ENCODE measurements around the gene GRIN3B.

The GRIN3B gene

DNA sequence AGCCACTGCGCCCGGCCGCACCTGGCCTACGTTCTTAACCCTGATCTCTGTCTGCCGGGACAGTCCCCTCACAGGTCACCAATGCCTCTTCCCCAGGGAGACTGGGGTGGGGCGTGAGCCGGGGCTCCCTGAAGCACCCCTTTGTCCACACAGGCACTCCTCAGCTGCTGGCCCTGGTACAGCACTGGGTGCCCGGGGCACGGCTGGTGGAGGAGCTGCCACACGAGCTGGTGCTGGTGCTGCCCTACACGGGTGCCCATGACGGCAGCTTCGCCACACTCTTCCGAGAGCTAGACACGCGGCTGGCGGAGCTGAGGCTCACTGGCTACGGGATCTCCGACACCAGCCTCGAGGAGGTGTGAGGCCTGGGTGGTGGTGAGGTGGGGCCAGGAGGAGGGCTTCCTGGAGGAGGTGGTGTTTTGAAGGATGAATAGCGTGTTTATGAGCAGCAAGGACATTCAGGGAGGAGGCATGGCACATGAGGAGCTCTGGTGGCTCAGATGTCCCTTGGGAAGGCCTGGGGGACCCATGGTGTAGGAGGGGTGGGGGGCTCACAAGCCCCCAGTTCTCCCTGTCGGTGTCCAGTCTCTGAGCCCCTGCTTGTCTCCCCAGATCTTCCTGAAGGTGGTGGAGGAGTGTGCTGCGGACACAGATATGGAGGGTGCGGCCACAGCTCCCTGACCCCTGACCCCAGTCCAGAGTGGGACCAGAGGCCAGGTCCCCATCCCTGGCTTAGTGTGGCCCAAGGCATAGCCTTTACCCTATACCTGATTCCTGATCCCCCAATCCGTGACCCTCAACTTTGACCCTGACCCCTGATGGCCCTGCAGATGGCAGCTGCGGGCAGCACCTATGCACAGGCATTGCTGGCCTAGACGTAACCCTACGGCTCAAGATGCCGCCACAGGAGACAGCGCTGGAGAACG, 53.2 kb downstream of the GRIN3B start:
- TF ChIP-seq, protein P1, sequence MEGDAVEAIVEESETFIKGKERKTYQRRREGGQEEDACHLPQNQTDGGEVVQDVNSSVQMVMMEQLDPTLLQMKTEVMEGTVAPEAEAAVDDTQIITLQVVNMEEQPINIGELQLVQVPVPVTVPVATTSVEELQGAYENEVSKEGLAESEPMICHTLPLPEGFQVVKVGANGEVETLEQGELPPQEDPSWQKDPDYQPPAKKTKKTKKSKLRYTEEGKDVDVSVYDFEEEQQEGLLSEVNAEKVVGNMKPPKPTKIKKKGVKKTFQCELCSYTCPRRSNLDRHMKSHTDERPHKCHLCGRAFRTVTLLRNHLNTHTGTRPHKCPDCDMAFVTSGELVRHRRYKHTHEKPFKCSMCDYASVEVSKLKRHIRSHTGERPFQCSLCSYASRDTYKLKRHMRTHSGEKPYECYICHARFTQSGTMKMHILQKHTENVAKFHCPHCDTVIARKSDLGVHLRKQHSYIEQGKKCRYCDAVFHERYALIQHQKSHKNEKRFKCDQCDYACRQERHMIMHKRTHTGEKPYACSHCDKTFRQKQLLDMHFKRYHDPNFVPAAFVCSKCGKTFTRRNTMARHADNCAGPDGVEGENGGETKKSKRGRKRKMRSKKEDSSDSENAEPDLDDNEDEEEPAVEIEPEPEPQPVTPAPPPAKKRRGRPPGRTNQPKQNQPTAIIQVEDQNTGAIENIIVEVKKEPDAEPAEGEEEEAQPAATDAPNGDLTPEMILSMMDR (IDR thresholded peaks at IDR 0.05; ENCODE audit: low read depth, low read length): no peak
- no peak for DNase-seq (ENCODE audit: low read depth in 2 of 2)
- no peak overlapping the region for H3K4me3 ChIP-seq (replicated peaks in 1 of 2; ENCODE audit: low read depth in 2 of 2, low read length in 2 of 2)

DNA sequence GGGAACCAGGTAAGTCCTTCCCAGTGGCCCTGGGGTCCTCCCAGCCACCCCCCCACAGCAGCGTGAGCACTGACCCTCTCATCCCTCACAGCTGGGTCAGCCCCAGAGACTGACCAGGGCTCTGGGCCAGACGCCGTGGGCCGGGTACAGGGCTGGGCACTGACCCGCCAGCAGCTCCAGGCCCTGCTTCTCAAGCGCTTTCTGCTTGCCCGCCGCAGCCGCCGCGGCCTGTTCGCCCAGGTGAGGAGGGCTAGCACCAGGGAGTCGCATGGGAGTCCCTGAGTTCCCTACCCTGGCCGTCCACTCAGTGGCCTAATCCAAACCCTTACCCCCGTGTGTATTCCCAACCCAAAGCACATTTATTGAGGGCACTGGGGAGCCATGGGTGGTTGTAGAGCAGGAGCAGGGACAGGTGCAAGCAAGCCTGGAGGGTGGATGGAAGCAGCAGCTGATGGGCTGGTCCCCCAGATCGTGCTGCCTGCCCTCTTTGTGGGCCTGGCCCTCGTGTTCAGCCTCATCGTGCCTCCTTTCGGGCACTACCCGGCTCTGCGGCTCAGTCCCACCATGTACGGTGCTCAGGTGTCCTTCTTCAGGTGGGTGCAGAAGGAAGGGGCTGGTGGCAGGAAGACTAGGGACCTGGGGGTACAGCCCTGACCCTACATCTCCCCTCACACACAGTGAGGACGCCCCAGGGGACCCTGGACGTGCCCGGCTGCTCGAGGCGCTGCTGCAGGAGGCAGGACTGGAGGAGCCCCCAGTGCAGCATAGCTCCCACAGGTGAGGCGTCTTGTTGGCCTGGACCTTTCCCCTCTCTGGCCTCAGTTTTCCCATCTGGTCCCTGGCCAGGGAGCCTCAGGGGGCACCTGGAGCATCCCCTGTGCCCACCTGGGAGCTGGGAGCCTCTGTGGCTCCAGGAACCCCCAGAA, 54.1 kb downstream of the GRIN3B start:
- no peak for DNase-seq (ENCODE audit: low read depth in 2 of 2)
- TF ChIP-seq, protein P1 (IDR thresholded peaks at IDR 0.05; ENCODE audit: low read depth, low read length): no peak
- H3K4me3 ChIP-seq (replicated peaks in 1 of 2; ENCODE audit: low read depth in 2 of 2, low read length in 2 of 2): no peak overlapping the region

DNA sequence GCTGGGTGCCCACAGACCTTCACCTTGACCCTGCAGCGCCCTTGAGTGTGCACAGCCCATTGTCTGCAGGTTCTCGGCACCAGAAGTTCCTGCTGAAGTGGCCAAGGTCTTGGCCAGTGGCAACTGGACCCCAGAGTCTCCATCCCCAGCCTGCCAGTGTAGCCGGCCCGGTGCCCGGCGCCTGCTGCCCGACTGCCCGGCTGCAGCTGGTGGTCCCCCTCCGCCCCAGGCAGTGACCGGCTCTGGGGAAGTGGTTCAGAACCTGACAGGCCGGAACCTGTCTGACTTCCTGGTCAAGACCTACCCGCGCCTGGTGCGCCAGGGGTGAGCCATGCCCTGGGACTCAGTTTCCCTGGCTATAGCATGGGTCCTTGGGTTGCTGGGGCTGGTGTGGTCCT, 54.8 kb downstream of the GRIN3B start:
- TF ChIP-seq, protein P1 (IDR thresholded peaks at IDR 0.05; ENCODE audit: low read depth, low read length): no peak
- no peak for DNase-seq (ENCODE audit: low read depth in 2 of 2)
- H3K4me3 ChIP-seq (replicated peaks in 1 of 2; ENCODE audit: low read depth in 2 of 2, low read length in 2 of 2): no peak overlapping the region

DNA sequence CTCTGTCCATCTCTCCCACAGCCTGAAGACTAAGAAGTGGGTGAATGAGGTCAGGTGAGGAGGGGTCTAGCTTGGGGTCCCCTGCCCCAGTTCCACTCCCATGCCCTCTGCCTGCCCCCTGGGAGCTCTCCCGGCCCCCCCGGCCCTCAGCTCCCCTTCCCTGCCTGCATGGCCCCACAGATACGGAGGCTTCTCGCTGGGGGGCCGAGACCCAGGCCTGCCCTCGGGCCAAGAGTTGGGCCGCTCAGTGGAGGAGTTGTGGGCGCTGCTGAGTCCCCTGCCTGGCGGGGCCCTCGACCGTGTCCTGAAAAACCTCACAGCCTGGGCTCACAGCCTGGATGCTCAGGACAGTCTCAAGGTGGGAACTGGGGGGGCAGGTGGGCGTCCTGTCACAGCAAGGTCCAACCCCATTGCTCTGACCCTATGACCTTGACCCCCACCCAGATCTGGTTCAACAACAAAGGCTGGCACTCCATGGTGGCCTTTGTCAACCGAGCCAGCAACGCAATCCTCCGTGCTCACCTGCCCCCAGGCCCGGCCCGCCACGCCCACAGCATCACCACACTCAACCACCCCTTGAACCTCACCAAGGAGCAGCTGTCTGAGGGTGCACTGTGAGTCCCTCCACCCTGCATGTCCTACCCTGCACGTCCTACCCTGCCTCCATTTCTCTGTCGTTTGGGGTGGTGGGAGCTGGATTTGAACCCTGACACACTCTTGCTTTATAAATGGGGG, 55.8 kb downstream of the GRIN3B start:
- no peak overlapping the region for H3K4me3 ChIP-seq (replicated peaks in 1 of 2; ENCODE audit: low read depth in 2 of 2, low read length in 2 of 2)
- TF ChIP-seq, protein P1 (IDR thresholded peaks at IDR 0.05; ENCODE audit: low read depth, low read length): no peak
- no peak for DNase-seq (ENCODE audit: low read depth in 2 of 2)

DNA sequence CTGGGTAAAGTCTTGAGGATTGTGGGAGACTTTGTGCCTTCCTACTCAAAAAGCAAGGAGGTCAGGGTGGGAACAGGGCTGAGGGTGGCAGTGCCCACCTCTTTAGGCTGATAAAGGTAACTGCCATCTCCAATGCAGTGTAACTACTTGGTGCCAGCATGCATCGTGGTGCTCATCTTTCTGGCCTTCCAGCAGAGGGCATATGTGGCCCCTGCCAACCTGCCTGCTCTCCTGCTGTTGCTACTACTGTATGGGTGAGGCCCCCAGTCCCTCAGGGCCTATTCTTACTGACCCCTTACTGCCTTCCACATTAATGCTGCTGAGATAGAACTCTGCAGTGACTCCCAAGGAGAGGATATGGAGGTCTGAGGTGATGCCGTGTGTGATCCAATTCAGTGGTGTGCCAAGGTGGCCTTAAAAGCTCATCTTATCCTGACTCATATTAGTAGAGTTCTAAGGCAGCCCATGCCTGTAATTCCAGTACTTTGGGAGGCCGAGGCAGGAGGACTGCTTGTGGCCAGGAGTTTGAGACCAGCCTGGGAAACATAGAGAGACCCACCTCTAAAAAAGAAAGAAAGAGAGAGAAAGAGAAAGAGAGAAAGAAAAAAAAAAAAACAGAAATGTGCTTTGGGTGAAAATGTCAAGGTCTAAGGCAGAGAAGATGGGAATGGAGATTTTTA, 57.1 kb downstream of the GRIN3B start:
- TF ChIP-seq, protein P1 (IDR thresholded peaks at IDR 0.05; ENCODE audit: low read depth, low read length): no peak
- peak; percentile 73 to 75 for DNase-seq (ENCODE audit: low read depth in 2 of 2)
- H3K4me3 ChIP-seq (replicated peaks in 1 of 2; ENCODE audit: low read depth in 2 of 2, low read length in 2 of 2): no peak overlapping the region

DNA sequence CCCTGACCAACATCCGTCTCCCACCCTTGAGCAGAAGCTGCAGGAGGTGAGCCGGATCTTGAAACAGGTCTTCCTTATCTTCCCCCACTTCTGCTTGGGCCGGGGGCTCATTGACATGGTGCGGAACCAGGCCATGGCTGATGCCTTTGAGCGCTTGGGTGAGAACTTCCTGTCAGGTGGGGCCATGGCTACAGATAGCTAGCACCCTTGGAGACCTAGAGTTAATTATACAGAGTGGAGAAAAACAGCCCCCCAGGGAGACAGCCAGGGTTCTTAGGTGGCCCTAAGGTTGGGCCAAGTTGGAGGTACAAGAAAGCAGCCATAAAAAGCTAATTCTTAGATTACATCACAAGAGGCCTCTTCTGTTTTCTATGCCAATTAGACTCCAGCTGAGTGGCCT, 57.9 kb downstream of the GRIN3B start:
- no peak overlapping the region for H3K4me3 ChIP-seq (replicated peaks in 1 of 2; ENCODE audit: low read depth in 2 of 2, low read length in 2 of 2)
- DNase-seq (ENCODE audit: low read depth in 2 of 2): no peak
- TF ChIP-seq, protein P1 (IDR thresholded peaks at IDR 0.05; ENCODE audit: low read depth, low read length): no peak
